GM18511 (cell line): ENCODE results near the gene DYNC2H1.
"Not testable (repeated sequence)": the region's sequence is repeated elsewhere in the genome, so short reads cannot be mapped to it uniquely, and the experiment has no call there.

Experiments
- ATAC-seq: cut with Tn5 transposase; IDR thresholded peaks from one replicate; pipeline ENCODE4 v1.9.1; 2021; ENCODE audit warnings: mild to moderate bottlenecking, moderate library complexity; ENCODE audit not compliant: unreplicated experiment

The DYNC2H1 gene

DNA sequence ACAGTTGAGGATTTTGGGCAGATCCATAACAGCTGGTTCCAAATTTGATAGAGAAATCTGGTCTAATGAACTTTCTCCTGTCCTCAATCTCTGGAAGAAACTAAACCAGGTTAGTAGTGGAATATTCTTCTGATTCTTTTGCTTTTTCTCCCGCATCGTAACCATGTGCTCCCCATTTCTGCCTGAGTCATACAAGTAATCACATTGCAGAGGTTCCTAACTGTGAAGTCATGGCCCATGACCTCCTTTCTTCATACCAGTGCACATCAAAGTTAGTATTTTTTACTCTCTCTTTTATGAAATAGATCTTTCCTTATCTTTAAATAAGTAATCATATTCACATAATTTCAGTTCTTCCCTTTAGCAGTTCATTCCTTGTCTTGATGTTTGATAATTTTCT lies 249.0 kb downstream of the DYNC2H1 start:
- no peak for ATAC-seq

DNA sequence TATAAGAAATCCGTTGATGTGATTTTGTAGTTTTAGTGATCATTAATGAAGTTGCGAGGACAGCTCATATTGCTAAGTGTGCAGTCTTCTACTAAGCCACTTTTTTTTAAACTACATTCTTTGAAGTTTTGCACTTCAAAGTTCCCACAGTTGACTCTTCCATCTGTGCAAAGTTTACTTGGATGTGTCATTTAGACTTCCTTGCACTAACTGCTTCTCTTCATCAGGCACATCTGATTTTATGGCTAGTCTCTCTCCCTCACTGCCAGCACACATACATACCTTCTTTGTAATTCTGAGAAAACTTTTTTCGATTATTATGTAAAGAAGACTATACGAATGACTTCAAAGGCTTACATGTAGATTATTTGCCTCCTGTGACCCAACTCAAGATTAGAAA lies 250.0 kb downstream of the DYNC2H1 start:
- ATAC-seq: no peak

DNA sequence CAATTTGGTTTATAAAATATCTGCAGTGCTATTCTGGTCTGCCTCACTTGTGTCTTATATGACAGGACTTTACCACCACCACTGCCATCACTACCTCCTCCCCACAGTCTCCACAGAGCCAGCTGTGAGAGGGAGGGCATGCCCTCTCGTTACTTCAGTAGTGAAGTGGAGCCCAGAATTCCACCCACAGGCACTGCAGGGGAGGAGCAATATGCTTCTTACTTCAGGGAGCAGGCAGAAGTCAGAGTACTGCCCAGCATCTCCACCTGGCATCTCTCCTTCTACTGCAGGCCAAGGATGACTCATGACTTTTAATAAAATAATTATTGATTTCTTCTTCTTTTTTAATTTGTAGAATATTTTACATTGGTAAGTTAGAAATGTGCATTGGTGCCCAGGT lies 255.5 kb downstream of the DYNC2H1 start:
- ATAC-seq: no peak

DNA sequence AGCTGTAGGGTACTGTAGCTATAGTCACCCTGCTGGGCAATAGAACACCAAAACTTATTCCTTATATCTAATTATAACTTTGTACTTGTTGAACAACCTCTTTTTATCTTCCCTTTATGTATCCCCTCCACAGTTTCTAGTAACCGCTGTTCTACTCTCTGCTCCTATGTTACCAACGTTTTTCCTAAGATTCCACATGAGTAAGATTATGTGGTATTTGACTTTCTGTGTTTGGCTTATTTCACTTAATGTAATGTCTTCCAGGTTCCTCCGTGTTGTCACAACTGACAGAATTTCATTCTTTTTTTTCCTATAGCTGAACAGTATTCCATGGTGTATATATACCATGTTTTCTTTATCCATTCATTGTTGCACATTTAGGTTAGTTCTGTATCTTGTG lies 258.4 kb downstream of the DYNC2H1 start:
- ATAC-seq: no peak

DNA sequence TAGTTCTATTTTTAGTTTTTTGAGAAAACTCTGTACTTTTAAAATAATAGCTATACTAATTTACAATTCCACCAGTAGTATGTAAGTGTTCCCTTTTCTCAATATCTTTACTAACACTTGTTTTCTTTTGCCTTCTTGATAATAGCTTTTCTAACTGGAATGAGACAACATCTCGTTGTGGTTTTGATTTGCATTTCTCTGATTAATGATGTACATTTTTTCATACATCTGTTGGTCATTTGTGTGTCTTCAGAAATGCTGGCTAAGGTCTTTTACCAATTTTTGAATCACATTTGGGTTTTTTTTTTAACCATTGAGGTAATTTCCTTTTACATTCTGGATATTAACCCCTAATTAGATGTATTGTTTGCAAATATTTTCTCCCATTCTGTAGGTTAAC lies 258.9 kb downstream of the DYNC2H1 start:
- no peak for ATAC-seq

DNA sequence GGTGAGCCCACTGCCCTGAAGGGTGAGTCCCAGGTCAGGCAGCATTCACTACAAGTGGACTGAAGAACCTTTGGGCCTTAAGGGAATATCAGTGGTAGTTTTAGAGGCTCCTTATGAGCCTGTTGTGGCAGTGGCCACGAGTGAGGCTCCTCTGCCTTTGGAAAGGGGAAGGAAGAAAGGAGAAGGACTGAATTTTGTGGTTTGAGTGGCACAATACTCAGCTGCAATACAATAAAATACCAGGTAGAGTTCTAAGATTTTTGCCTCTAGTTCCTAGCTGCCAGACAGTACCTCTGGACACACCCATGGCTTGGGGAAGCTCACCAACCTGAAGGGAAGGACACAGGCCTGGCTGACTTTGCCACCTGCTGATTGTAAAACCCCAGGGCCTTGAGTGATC lies 260.9 kb downstream of the DYNC2H1 start:
- no peak for ATAC-seq

DNA sequence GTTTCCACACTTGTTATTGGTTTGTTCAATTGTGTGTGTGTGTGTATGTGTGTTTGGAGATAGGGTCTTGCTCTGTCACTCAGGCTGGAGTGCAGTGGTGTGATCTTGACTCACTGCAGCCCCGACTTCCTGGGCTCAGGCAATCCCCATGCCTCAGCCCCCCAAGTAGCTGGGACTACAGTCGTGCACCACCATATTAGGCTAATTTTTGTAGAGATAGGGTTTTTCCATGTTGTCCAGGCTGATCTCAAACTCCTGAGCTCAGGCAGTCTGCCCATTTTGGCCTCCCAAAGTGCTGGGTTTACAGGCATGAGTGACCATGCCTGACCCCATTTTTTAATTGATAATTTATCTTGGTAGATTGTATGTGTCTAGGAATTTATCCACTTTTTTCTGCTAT lies 263.7 kb downstream of the DYNC2H1 start:
- no peak for ATAC-seq

DNA sequence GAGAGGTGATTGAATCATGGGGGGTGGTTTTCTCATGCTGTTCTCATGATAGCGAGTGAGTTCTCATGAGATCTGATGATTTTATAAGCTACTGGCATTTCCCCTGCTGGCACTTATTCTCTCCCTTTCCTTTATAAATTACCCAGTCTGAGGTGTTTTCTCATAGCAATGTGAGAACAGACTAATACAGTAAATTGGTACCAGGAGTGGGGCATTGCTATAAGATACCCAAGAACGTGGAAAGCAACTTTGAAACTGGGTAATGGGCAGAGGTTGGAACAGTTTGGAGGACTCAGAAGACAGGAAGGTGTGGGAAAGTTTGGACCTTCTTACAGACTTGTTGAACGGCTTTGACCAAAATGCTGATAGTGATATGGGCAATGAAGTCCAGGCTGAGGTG lies 265.0 kb downstream of the DYNC2H1 start:
- not testable (repeated sequence) for ATAC-seq

DNA sequence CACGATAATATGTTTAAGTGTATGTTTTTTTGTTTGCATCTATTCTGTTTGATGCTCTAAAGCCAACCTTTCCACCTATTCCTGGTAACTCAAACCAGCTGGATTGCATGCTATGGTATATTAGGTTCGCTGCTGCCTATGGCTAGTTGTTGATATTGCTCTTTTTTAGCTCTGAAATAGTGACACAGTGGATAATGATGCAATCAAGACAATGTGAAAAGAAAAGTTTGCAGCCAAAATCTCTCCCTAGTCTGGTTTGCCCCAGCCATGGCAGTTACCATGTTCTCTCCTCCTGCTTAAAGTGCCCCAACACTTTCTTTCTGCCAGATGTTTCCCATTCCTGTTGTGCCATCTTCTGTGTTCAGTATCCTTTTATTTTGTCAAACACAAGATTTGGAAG lies 269.7 kb downstream of the DYNC2H1 start:
- ATAC-seq: no peak

DNA sequence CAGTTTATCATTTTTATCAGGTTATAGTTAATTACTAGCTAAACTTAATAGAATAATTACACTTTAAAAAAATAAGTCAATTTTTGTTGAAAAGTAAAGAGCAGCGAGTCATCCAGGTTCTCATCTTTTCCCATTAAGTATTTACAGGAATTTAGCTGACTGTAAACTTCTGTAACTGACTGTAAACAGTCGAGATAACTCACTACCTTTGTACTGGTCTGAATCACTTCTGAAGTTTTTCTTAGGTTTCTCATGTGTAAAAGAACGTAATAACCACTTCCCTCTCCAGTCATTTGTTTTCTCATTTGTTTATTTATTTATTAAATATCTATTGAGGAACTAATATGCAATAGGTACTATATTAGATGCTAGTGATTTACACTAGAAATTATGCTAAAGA lies 270.8 kb downstream of the DYNC2H1 start:
- ATAC-seq: no peak

DNA sequence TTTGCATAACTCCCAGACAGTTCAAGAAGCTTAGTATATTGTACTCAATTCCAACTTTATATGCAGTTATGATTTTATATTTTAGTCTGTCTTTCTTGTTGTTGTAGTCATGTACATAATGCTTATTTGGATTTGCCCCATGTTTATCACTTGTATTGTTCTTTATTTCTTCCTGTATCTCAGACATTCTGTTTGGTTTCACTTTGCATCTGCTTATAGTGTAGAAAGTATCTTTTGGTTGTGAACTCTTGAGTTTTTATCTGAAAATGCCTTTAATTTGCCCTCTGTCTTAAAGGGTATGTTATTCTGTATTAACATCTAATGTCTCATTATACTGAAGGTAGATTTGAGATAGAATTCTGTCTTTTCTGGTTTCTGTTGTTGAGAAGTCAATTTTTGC lies 275.4 kb downstream of the DYNC2H1 start:
- ATAC-seq: no peak

DNA sequence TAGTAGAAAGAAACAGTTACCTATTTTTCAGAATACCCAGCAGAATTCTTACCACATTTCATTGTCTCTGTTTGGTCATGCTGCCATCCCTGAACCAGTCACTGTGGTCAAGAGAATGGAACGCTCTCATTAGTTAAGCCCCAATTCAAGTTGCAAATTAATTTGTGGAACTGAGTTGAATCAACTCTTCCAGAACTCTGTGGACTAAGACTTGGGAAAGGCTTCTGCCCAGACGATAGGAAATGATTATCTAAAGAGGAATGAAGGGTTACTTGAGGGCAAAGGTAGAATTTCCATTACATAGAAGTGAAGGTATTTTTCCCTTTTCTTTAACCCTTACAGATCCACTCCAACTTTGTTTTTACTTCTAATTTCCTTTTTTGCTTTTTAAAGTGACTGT lies 286.4 kb downstream of the DYNC2H1 start:
- no peak for ATAC-seq

DNA sequence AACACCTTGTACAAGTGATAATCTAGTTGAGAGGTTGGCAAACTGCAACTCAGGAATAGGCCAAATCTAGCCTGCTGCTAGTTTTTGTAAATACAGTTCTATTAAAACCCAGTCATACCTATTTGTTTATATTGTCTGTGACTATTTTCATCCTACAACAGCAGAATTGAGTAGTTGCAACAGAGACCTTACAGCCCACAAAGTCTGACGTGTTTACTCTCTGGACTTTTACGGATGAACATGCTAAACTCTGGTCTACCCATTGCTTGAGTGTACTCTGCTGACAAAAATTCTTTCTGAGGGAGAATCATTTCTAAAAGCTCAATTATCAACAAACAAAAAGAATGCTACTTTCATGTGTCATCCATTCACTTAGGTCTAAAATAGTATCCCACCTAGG lies 287.0 kb downstream of the DYNC2H1 start:
- no peak for ATAC-seq

DNA sequence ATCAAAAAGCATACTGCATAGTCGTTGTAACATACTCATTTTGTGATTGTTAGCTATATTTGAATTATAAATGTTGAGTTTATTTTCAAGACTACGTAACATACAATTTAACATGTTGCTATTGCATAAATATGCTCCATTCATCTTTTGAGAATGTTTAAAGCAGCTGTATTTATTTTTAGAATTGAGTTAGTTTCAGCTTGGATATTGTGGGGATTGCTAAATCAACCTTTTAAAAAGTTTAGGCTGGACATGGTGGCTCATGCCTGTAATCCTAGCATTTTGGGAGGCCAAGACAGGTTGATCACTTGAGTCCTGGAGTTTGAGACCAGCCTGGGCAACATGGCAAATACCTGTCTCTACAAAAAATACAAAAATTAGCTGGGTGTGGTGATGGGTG lies 288.1 kb downstream of the DYNC2H1 start:
- no peak for ATAC-seq

DNA sequence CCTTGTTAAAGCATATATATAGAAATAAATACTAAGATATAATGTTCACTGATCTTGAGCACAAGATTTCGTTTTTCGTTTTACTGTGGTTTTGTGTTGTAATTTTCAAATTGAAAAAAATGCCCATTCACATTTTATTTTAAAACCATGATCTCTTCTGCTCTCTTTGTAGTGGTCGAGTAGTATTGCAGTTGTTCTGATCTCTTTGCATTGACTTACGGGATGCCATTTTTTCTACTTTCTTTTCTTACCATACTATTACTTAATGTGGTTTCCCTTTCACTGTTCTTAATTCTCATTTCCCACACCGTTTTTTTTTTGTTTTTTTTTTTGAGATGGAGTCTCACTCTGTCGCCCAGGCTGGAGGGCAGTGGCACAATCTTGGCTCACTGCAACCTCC lies 289.6 kb downstream of the DYNC2H1 start:
- ATAC-seq: no peak

DNA sequence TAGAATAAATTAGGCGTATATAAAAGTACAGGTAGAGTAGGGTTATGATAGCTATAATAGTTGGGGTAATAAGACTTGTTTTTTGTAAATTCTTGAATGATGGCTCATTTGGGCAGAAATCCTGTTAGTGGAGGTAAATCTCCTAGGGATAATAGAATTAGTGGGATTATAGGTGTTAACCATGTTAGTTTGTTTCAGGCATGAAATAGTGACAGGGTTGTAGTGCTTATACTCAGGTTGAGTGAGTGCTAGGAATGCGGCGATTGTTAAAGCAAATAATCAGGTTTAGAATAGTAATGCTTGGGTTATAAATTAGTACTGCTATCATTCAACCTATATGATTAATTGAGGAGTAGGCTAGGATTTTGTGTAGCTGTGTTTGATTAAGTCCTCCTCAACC lies 297.1 kb downstream of the DYNC2H1 start:
- no peak for ATAC-seq

DNA sequence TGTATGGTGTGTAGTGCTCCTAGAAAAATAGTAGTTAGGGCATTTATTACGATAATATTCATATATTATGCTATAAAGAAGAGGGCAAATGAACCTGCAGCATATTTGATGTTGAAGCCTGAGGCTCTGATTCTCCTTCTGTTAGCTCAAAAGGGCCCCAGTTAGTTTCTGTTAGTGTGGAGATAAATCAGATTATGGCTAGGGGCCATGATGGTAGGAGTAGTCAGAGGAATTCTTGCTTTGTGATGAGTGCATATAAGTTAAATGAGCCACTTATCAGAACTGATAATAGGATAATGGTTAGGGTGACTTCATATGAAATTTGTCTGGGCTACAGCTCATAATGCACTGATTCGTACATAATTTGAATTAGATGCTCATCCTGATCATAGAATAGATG lies 298.4 kb downstream of the DYNC2H1 start:
- no peak for ATAC-seq

DNA sequence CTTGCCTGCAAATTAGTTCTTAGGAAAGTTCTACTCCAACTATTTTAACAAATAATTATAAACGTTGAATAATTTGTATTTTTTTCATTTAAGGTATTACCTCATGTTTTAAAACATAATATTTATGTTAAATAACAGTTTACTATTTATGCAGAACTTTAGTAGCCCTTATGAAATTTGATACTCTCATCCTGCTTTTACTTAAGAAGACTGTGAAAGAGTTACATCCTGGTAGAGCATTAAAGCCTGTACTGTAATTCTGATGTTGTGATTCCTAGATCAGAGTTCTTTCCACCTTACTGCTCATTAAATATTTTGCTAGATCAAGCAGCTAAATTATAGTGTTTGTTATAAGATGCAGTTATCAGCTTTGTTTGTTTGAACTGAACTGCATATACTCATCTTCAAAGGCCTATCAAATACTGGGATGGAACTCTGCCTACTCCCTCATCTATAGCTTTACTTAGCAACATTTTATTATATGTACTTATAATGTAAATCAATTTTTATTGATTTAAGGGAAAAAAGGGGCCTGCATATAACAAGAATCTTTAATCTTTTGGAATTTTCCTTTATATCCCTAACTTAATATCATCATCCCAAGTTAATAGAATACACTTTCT lies 304.2 kb downstream of the DYNC2H1 start:
- no peak for ATAC-seq

DNA sequence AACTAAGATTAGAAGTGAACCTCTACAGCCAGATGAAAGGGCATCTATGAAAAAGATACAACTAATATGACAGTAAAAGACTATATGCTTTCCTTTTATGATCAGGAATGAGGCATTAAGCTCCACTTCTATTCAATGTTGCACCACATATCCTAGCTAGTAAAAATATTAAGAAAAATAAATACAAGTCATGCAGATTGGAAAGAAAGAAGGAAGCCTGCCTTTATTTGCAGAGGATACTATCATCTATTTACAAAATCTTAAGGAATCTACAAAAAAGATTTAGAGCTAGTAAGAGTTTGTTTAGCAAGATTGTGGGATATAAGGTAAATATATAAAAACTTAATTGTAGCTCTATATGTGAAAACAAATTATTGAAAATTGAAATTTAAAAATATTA lies 308.8 kb downstream of the DYNC2H1 start:
- ATAC-seq: no peak

DNA sequence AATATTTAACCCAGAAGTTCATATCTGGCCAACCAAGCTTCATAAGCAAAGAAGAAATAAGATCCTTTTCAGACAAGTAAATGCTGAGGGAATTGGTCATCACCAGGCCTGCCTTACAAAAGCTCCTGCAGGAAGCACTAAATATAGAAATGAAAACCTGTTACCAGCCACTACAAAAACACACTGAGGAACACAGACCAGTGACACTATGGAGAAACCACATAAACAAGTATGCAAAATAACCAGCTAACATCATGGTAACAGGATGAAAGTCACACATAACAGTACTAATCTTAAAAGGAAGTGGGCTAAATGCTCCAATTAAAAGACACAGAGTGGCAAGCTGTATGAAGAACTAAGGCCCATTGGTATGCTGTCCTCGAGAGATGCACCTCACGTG lies 311.4 kb downstream of the DYNC2H1 start:
- ATAC-seq: no peak

DNA sequence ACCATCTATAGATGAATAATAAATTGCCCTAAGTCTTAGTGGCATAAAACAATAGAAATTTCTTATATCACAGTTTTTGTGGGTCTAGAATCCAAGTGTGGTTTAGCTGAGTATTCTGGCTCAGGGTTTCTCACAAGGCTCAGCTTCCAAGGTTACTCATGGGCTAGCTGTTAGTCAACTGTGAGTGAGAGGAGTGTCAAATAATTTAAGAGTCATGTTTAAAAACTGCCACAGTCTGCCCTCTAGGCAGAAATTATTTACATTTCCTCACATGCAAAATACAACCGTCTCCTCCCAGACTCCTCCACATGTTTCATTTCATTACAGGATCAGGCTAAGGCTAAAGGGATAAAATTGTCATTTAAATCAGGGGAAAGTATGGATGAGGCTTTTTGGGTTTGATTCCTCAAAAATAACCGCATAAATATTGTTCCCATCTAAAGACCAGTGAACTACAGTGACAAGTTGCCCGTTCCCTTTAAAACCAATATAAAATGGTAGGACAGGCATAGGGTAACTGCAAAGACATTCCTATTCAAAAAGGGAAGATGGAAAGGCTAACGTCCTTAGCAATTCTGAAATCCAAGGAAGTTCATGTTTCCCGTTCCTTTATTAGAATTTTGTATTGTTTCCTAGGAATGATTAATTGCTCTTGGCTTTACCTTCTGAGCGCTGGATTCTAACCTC lies 324.3 kb downstream of the DYNC2H1 start:
- ATAC-seq: no peak

DNA sequence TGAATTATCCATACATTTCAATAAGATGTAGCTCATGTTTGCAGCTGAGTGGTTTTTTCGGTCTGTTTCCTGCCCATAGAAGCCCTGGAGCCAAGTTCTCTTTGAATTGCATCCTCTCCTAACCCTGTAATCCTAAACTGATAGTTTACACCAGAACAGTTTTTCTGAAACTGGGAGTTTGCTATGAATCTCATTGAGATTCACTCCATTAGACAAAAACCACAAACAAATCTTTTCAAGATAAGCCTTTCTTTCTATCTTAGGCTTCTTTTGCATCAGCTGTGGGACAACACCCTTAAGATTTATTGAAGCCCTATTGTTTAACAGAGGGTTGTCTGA lies 324.8 kb downstream of the DYNC2H1 start:
- ATAC-seq: no peak

DNA sequence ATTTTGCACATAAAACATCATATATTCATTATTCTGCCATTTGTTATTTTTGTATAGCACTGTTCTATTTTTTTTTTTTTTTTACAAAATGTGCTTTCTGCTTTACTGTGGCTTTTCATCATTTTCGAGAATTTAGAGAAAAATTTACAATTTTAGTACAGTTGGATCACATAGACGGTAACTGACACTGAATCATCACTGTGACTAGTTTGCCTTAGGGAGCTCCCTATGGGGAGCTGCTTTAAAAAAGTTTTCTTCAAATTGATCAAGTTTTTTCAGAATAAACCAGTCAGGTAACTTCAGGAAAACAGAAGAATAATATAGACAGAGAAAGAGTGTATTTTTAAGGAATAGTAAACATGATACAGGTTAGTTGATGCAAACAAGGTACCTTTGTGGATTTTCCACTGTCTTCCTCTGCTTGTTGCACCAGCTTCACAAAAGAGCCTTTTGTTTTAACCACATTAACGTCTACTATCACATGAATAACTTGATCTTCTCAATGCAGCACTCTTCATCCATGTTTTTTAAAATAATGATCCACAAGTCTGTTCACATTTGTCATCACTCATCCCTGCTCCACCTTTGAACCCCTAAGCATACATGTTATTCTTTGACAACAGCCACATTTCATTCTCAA lies 327.0 kb downstream of the DYNC2H1 start:
- no peak for ATAC-seq
